Neural cell (in vitro differentiated cells): Measurements from ENCODE around the gene FOXP2.

Experiments
- CTCF ChIP-seq: fragments of 450-650 bp; IDR thresholded peaks from 2 replicates; pipeline ENCODE4 v1.5.1; 2014; ENCODE audit warnings: antibody characterized with exemption, mild to moderate bottlenecking, moderate library complexity; ENCODE audit not compliant: poor library complexity, severe bottlenecking
- EP300 ChIP-seq: fragments of 450-650 bp; conservative IDR thresholded peaks from 2 replicates; pipeline ENCODE4 v1.6.1; 2014; ENCODE audit warnings: antibody characterized with exemption, mild to moderate bottlenecking, moderate library complexity; ENCODE audit not compliant: poor library complexity, severe bottlenecking
- EZH2 ChIP-seq: fragments of 200-600, 300-800 bp; shearing (Covaris generic), sonication (generic); IDR thresholded peaks from 2 replicates; pipeline ENCODE4 v1.6.1; 2014; ENCODE audit warnings: antibody characterized with exemption, low read length, borderline replicate concordance, mild to moderate bottlenecking; ENCODE audit not compliant: insufficient read depth, poor library complexity, severe bottlenecking
- RAD21 ChIP-seq: fragments of 450-650 bp; conservative IDR thresholded peaks from 2 replicates; pipeline ENCODE4 v1.6.1; 2014; ENCODE audit warnings: antibody characterized with exemption, mild to moderate bottlenecking, moderate library complexity

DNA sequence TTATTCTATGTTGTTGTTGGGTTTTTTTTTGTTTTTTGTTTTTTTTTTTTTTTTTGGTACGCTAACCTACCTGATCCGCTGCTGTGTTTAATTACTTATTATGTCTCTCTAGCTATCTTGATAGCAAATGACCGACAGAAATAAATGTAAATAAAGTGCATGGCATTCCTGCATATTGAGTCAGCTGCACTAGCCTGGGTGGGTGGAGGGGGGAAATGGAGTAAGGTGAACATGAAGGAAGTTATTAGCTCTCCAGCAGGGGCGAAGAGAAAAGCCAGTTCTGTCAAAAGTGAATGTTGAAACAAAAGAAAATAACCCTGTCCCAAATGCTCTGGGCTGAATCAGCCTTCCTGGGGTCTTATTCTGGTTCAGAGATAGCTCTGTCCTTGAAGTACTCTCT, 296.6 kb downstream of the FOXP2 start:
- TF ChIP-seq EZH2 (no peak), EP300 (no peak), CTCF (no peak), RAD21 (no peak)
